Stimulated activated CD4-positive, alpha-beta T cell treated with anti-CD3 and anti-CD28 coated beads, Interleukin-1b, Interleukin-23, amount 100 ng/mL, for 24 hours (primary cell): ENCODE data around the gene FAM3D.

Experiments used
- DNase-seq, 4 experiments: peaks; one replicate each; pipeline ENCODE4 v3.0.0-alpha.2; 2020; ENCODE audit warnings: low read depth in 4 of 4, low spot score in 1 of 4

Gene FAM3D

GRCh38 chr3:58627941-58628340, 38.6 kb downstream of the FAM3D start:
- DNase-seq = no peak

GRCh38 chr3:58627570-58627885, 39.0 kb downstream of the FAM3D start:
- DNase-seq = no peak

- DNase-seq = no peak
These were observed 39.6 kb downstream of the FAM3D start for GRCh38 chr3:58626841-58627569.

- no peak for DNase-seq
These were observed 41.3 kb downstream of the FAM3D start for GRCh38 chr3:58625196-58625824.

DNA sequence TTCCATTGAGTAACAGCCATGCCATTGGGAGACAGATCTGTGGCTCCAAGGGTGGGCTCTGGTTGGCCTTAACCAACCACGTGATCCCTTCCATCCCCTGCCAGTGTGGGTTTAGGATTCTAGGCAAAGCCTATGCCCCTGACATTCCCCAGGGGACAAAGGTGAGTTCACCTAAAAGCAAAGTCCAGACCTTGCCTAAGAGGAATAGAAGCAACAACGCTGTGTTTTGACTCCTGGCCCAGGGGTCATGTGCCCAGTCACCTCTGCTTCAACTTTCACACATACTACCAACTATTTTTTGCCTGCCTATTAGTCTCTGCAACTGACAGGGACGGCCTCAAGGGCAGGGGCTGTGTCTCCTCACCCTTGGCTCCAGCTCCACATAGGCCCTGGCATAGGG, 42.0 kb downstream of the FAM3D start:
- no peak for DNase-seq

DNA sequence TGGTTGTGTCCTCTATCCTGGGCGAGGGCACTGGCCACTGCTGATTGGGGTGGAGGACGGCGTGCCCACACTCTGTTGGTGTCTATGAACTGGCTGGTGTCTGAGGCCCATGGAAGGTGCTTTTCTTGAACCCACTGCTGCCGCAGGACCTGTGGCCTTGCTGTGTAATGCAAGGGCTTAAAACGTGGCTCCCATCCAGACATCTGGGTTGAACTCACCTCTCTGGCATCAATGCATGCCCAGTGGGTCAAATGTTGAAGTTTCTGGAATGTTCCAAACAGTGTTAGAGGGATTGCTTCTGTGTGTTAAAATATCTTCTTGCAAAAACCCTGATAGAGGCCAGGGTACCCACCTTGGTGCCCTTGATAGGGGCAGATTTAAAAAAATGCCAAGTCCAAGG, 42.6 kb downstream of the FAM3D start:
- DNase-seq = no peak

- no peak for DNase-seq
These were observed 43.1 kb downstream of the FAM3D start for GRCh38 chr3:58623478-58623877.

- DNase-seq = no peak
These were observed 43.7 kb downstream of the FAM3D start for GRCh38 chr3:58622892-58623291.

- no peak for DNase-seq
These were observed 44.1 kb downstream of the FAM3D start for GRCh38 chr3:58622436-58622835.

GRCh38 chr3:58621086-58621830, 45.3 kb downstream of the FAM3D start:
- DNase-seq = no peak

DNA sequence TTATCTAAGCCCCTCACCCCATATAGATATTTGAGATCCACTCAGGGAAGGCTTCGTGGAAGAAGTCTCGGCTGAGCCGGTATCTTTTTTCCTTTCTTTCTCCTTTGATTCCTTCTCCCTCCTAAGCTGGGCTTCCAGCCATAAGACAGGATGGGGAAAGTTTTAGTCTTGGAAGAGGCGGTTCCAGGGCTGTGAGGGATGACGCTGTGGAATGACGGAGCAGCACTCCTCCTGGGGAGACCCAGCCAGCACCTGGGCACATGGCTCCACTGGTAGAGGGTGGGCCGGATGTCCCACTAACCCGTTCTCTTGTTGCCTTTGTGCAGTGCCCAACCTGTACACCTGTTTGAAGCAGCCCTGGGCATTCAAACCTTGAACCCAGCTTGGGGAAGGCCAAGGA, 46.2 kb downstream of the FAM3D start:
- no peak for DNase-seq

DNA sequence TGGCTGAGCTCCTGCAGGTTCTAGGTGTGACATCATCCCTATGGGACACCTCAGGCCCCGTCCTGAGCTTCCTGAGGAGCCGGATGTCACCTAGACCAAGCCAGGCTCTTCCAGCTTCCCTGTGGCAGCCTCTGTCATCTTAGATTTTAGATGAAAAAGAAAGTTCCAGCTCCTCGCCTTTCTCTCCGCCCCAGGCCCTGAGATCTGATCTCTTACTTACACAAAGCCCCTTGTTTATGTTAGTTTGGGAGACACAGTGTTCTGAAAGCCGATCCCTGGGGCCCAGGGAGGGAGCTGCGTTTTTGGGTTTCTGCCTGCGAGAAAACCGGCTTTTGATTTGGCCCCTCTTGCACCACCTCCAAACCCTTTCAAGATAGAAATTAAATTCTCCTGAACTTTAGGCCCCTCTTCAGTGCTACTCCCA, 49.2 kb downstream of the FAM3D start:
- no peak for DNase-seq

DNA sequence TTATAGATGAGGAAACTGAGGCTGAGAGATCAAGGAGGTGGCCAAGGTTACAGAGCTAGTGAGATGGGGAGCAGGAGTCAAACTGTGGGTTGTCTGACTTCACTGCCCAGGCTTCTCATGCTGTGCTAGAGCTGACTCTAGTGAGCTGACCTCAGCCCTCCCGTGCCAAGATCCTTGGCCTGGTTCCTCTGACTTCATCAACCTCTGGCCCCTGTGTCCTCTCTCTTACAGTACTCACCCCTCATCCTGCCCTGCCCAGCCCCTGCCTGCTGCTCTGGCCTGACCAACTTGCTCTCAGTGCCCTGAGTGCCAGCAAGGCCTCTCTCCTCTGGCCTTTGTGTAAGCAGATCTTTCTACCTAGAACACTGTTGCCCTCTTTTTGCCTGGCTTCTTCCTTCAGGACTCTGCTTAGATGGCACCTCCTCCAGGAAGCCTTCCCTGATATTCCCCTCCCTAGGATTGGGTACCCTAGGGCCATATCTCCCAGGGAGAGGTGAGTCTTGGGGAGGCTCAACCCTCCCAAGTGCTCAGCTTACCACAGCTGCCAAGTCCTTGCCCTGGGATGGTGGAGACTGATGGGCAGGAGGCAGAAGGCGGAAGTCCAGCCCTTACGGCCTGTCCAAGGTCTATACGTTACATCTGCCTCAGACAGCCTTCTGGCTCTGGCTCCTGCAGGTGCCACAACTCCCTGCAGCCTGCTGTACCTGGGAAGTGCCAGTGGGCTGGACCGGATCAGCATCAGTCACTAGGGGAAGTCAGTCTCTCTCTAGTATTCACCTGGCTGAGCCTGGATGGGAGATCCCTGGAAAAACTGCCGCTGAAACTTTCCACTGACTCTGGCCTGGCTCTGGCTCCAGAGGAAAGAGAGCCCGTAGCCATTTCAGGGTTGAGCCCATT, 53.1 kb downstream of the FAM3D start:
- DNase-seq = no peak

DNA sequence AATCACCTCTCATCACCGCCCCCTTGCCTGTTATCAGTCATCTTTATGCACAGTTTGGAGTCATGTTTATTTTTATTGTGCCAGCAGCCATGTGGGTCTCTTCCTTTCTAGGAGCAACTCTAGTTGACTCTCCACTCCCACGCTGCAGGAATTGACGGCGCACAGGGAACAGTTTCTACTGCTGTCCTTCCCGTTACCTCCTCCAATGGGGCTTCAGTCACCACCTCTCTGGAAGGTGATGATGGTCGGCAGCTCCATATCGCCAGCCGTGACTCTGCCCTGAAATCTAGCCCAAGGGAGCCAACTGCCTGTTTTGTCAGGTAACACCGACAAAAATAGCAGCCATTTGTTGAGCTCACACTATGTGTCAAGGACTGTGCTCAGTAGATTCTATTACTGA, 53.7 kb downstream of the FAM3D start:
- no peak for DNase-seq

DNA sequence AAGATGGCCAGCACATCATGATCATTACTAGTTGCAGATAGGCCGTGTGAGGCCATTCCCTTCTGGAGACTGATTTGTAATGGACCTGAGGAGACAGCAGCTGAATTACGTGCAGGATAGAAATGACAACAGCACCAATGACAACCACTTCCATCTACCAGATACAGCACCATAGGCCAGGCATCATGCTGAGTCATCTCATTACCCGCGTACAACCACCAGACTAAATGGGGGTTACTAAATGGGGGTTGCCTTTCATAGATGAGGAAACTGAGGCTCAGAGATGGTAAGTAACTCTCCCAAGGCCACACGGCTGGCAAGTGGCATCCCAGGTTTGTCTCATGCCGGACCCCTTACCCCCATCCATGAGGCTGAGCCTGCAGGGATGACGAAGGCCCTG, 56.6 kb downstream of the FAM3D start:
- no peak for DNase-seq

DNA sequence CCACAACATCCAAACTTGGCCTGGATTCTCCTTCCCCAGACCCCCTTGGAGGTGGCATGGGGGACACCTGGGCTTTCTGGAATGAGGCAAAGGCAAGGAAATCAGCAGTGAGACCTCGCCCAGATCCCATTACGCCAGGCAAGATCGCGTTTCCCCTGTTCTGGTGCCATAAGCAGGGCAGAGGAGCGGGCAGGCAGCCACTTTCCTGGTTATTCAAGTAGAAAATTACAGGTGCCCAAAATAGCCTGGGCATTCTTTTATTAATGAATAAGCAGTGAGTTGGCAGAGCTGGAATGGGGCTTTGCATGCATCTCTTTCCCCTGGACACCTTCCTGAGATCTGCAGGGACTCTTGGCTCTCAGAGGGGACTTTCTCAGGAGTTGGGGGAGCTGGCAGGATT, 57.9 kb downstream of the FAM3D start:
- no peak for DNase-seq

GRCh38 chr3:58607816-58608215, 58.8 kb downstream of the FAM3D start:
- DNase-seq = no peak

DNA sequence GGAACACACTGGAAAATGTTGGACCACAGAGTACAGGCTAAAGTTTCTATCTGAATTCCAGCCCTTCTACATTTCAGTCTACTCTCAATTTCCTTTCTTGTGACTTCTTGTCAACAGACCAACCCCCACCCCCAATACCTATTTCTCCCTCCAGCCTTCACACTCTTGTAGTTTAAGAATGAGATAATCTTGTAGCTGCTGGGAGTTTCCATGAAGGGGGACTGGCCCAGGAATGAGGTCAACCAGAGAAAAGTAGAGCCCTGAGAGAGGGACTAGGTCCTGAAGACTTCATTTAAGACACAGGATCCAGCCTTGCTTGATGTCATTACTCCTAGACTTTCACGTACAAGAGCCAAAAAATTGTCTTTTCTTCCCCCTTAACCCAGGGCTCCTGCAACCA, 59.9 kb downstream of the FAM3D start:
- DNase-seq = no peak

- no peak for DNase-seq
These were observed 62.5 kb downstream of the FAM3D start for GRCh38 chr3:58604031-58604430.

GRCh38 chr3:58603606-58604005, 63.0 kb downstream of the FAM3D start:
- DNase-seq = no peak

DNA sequence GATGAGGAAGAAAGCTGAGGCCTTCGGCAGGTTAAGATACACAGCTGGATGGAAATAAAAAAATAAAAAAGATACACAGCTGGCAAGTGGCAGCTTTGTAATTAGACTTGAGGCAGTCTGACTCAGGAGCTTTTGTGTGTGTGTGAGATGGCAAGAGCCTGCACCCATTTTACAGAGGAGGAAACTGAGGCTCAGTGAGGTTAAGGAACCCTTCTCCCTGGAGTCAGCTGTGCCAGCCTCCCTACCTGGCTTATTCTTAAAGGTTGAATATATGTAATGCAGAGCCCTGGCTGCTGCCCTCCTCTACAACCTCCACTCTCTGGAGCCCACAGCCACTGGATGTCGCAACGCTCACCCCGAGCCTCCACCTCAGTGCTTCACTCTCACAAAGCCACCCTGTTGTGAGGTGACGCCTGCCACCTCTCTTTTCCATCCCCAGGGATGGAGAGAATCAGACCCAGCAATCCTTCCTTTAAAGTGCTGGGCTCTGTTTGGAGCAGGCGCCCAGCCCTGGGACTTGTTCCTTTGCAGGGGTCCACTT, 68.7 kb downstream of the FAM3D start:
- no peak for DNase-seq
